ENCODE results near the gene KIF19.

DNA sequence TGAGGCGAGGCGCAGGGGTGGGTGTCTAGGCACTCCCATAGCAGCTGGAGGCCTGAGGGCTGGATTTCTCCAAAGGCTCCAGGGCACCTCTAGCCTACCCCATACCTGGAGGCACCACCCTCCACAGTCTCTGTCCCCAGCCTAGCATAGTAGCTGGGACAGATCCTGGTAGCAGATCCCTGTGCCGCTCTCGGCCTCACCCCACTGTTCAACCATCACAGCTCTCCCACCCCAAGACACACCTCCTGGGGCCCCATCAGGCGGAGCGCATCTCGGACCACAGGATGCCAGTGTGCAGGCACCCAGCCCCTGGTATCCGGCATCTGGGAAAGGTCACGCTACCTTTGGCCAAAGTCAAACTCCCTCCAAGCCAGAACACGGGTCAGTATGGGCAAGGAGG, 28.5 kb downstream of the KIF19 start:
- TF ChIP-seq EZH2 (IDR thresholded peaks at IDR 0.05; ENCODE audit: low read length, unreplicated experiment): no peak
- TF ChIP-seq, protein P1, sequence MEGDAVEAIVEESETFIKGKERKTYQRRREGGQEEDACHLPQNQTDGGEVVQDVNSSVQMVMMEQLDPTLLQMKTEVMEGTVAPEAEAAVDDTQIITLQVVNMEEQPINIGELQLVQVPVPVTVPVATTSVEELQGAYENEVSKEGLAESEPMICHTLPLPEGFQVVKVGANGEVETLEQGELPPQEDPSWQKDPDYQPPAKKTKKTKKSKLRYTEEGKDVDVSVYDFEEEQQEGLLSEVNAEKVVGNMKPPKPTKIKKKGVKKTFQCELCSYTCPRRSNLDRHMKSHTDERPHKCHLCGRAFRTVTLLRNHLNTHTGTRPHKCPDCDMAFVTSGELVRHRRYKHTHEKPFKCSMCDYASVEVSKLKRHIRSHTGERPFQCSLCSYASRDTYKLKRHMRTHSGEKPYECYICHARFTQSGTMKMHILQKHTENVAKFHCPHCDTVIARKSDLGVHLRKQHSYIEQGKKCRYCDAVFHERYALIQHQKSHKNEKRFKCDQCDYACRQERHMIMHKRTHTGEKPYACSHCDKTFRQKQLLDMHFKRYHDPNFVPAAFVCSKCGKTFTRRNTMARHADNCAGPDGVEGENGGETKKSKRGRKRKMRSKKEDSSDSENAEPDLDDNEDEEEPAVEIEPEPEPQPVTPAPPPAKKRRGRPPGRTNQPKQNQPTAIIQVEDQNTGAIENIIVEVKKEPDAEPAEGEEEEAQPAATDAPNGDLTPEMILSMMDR (conservative IDR thresholded peaks at IDR 0.05; ENCODE audit: low read depth, low read length): no peak
